ENCODE results near the gene PPFIA4.

DNA sequence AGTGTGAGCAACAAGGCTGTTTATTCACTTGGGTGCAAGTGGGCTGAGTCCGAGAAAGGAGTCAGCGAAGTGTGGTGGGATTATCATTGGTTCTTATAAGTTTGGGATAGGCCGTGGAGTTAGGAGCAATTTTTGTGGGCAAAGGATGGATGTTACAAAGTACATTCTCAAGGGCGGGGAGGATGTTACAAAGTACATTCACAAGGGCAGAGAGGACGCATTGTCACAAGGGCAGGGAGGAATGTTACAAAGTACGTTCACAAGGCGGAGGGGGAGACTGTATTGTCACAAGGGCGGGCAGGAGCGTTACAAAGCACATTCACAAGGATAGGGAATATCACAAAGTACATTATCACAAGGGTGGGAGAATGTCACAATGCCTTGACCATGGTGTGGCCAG is 24.3 kb upstream of the PPFIA4 start:
- TF ChIP-seq, protein P1, sequence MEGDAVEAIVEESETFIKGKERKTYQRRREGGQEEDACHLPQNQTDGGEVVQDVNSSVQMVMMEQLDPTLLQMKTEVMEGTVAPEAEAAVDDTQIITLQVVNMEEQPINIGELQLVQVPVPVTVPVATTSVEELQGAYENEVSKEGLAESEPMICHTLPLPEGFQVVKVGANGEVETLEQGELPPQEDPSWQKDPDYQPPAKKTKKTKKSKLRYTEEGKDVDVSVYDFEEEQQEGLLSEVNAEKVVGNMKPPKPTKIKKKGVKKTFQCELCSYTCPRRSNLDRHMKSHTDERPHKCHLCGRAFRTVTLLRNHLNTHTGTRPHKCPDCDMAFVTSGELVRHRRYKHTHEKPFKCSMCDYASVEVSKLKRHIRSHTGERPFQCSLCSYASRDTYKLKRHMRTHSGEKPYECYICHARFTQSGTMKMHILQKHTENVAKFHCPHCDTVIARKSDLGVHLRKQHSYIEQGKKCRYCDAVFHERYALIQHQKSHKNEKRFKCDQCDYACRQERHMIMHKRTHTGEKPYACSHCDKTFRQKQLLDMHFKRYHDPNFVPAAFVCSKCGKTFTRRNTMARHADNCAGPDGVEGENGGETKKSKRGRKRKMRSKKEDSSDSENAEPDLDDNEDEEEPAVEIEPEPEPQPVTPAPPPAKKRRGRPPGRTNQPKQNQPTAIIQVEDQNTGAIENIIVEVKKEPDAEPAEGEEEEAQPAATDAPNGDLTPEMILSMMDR (IDR thresholded peaks at IDR 0.05 in 8 of 11, conservative IDR thresholded peaks at IDR 0.05 in 3 of 11) = no peak
- no peak for TF ChIP-seq POLR2A (IDR thresholded peaks at IDR 0.05)
- TF ChIP-seq POLR2AphosphoS5 (IDR thresholded peaks at IDR 0.05) = no peak

Data from spleen (tissue), 7 donors.